Measurements from ENCODE around the gene MUC22.
"Not testable (repeated sequence)": the region's sequence is repeated elsewhere in the genome, so short reads cannot be mapped to it uniquely, and the experiment has no call there.

Gene MUC22

GRCh38 chr6:31010393-31011060 is at the start of gene MUC22:
Gene MUC22, plus strand, starts transcription at chr6:31010474. Its CDS starts 233 bp downstream, at chr6:31010707.
- peak; percentile 52 for DNase-seq

GRCh38 chr6:30960907-30961673 is 49.2 kb upstream of the MUC22 start:
- no peak for DNase-seq

GRCh38 chr6:30962716-30963115 is 47.6 kb upstream of the MUC22 start:
- no peak for DNase-seq

GRCh38 chr6:30963641-30964040 is 46.6 kb upstream of the MUC22 start:
- no peak for DNase-seq

GRCh38 chr6:30964075-30964474 is 46.2 kb upstream of the MUC22 start:
- no peak for DNase-seq

- no peak for DNase-seq
Measured at GRCh38 chr6:30965140-30965601, 45.1 kb upstream of the MUC22 start.

GRCh38 chr6:30966154-30966553 is 44.1 kb upstream of the MUC22 start:
- no peak for DNase-seq

- DNase-seq, result not testable (repeated sequence)
Measured at GRCh38 chr6:30969171-30969570, 41.1 kb upstream of the MUC22 start.

- no peak for DNase-seq
Measured at GRCh38 chr6:30970946-30971345, 39.3 kb upstream of the MUC22 start.

- DNase-seq, result no peak
Measured at GRCh38 chr6:30972816-30973215, 37.5 kb upstream of the MUC22 start.

- no peak for DNase-seq
Measured at GRCh38 chr6:30974490-30975252, 35.6 kb upstream of the MUC22 start.

GRCh38 chr6:30979141-30979540 is 31.1 kb upstream of the MUC22 start:
- no peak for DNase-seq

- DNase-seq, result no peak
Measured at GRCh38 chr6:30979690-30980089, 30.6 kb upstream of the MUC22 start.

- no peak for DNase-seq
Measured at GRCh38 chr6:30981942-30982772, 28.1 kb upstream of the MUC22 start.

- DNase-seq, result no peak
Measured at GRCh38 chr6:30983439-30983838, 26.8 kb upstream of the MUC22 start, which contains the start of gene MUC21. Gene MUC21, plus strand, starts transcription at chr6:30983718. Its CDS starts 241 bp downstream, at chr6:30983959.

- DNase-seq, result no peak
Measured at GRCh38 chr6:30985490-30985889, 24.8 kb upstream of the MUC22 start.

GRCh38 chr6:30987304-30987703 is 23.0 kb upstream of the MUC22 start:
- DNase-seq, result no peak

GRCh38 chr6:30988209-30988825 is 22.0 kb upstream of the MUC22 start:
- no peak for DNase-seq

GRCh38 chr6:30990422-30991086 is 19.7 kb upstream of the MUC22 start:
- DNase-seq, result no peak

GRCh38 chr6:30991891-30992290 is 18.4 kb upstream of the MUC22 start:
- DNase-seq, result no peak

GRCh38 chr6:30997301-30997700 is 13.0 kb upstream of the MUC22 start:
- no peak for DNase-seq

GRCh38 chr6:30998785-30999184 is 11.5 kb upstream of the MUC22 start:
- DNase-seq, result no peak
